Measurements from ENCODE around the gene CRACR2A. TPM values are rescaled to one million over a fixed set of nuclear protein-coding genes. Genes with fewer than 3 reads are reported as not detected.

Gene CRACR2A
- total and polyA plus RNA-seq, 5 experiments from 2014 or later, result 7.7 to 26.3 (median 17.2) TPM

GRCh38 chr12:3583656-3584334 lies 169.1 kb downstream of the CRACR2A start:
- DNase-seq (peak in 1 of 10 donors; percentile 44), ATAC-seq (no peak)
- H3K27me3 Mint-ChIP-seq, result peaks cover 0 to 16% (median 10%) of the 10 kb centered on the region in 5 donors
- peaks cover 0 to 6% (median 0%) of the 10 kb centered on the region in 3 donors for H3K36me3 Mint-ChIP-seq
- no peak overlapping the region for H3K4me3 Mint-ChIP-seq
- H3K27ac Mint-ChIP-seq, result peak overlapping the region in 1 of 10 donors; percentile 4
- H3K9me3 Mint-ChIP-seq, result peaks cover 0 to 15% (median 4%) of the 10 kb centered on the region in 9 donors
- H3K4me1 Mint-ChIP-seq, result no peaks in the 10 kb centered on the region
- POLR2A ChIA-PET, result no interaction called here

GRCh38 chr12:3580094-3580749 lies 172.7 kb downstream of the CRACR2A start:
- Mint-ChIP-seq H3K36me3 (peaks cover 0 to 6% (median 0%) of the 10 kb centered on the region in 3 donors), H3K4me1 (no peaks in the 10 kb centered on the region), H3K9me3 (peaks cover 0 to 15% (median 4%) of the 10 kb centered on the region in 9 donors), H3K27me3 (peaks cover 2 to 18% (median 3%) of the 10 kb centered on the region in 5 donors), H3K4me3 (no peak overlapping the region), H3K27ac (no peak overlapping the region)
- DNase-seq (peak in 1 of 10 donors; percentile 7), ATAC-seq (no peak)
- POLR2A ChIA-PET, result no interaction called here

GRCh38 chr12:3579446-3580093 lies 173.3 kb downstream of the CRACR2A start:
- H3K4me3 Mint-ChIP-seq, result no peak overlapping the region
- peaks cover 0 to 13% (median 0%) of the 10 kb centered on the region in 9 donors for H3K9me3 Mint-ChIP-seq
- peaks cover 0 to 6% (median 0%) of the 10 kb centered on the region in 3 donors for H3K36me3 Mint-ChIP-seq
- ATAC-seq (no peak), DNase-seq (peak in 1 of 10 donors; percentile 36)
- H3K27me3 Mint-ChIP-seq, result peaks cover 0 to 18% (median 1%) of the 10 kb centered on the region in 5 donors
- H3K27ac Mint-ChIP-seq, result no peak overlapping the region
- POLR2A ChIA-PET, result no interaction called here
- no peaks in the 10 kb centered on the region for H3K4me1 Mint-ChIP-seq

GRCh38 chr12:3578557-3578956 lies 174.4 kb downstream of the CRACR2A start:
- peaks cover 0 to 3% (median 0%) of the 10 kb centered on the region in 9 donors for H3K9me3 Mint-ChIP-seq
- no peak for ATAC-seq

GRCh38 chr12:3576891-3577290 lies 176.0 kb downstream of the CRACR2A start:
- no peak for ATAC-seq
- Mint-ChIP-seq H3K4me1 (no peaks in the 10 kb centered on the region), H3K9me3 (no peaks in the 10 kb centered on the region), H3K27me3 (peaks cover 0 to 14% (median 2%) of the 10 kb centered on the region in 5 donors), H3K36me3 (no peaks in the 10 kb centered on the region), H3K4me3 (no peak overlapping the region), H3K27ac (no peak overlapping the region)
- POLR2A ChIA-PET, result no interaction called here
- peak in 1 of 10 donors; percentile 50 for DNase-seq

More at GRCh38 chr12:3578557-3578956, 174.4 kb downstream of the CRACR2A start:
- no peak overlapping the region for H3K27ac Mint-ChIP-seq
- H3K36me3 Mint-ChIP-seq, result no peaks in the 10 kb centered on the region
- H3K4me3 Mint-ChIP-seq, result no peak overlapping the region
- POLR2A ChIA-PET, result no interaction called here
- no peaks in the 10 kb centered on the region for H3K4me1 Mint-ChIP-seq
- DNase-seq, result no peak
- peaks cover 0 to 15% (median 1%) of the 10 kb centered on the region in 5 donors for H3K27me3 Mint-ChIP-seq

GRCh38 chr12:3574986-3575385 lies 177.9 kb downstream of the CRACR2A start:
- ATAC-seq, result no peak
- H3K27ac Mint-ChIP-seq, result no peak overlapping the region
- H3K27me3 Mint-ChIP-seq, result peaks cover 0 to 11% (median 2%) of the 10 kb centered on the region in 5 donors

GRCh38 chr12:3572560-3572959 lies 180.3 kb downstream of the CRACR2A start:
- Mint-ChIP-seq H3K4me1 (no peaks in the 10 kb centered on the region), H3K4me3 (no peak overlapping the region), H3K36me3 (no peaks in the 10 kb centered on the region), H3K27me3 (peaks cover 0 to 11% (median 4%) of the 10 kb centered on the region in 5 donors), H3K27ac (no peak overlapping the region), H3K9me3 (no peaks in the 10 kb centered on the region)
- DNase-seq, result no peak
- ATAC-seq, result no peak
- POLR2A ChIA-PET, result no interaction called here

More at GRCh38 chr12:3574986-3575385, 177.9 kb downstream of the CRACR2A start:
- H3K4me3 Mint-ChIP-seq, result no peak overlapping the region
- no peaks in the 10 kb centered on the region for H3K9me3 Mint-ChIP-seq
- no peak for DNase-seq
- POLR2A ChIA-PET, result no interaction called here
- H3K4me1 Mint-ChIP-seq, result no peaks in the 10 kb centered on the region
- H3K36me3 Mint-ChIP-seq, result no peaks in the 10 kb centered on the region

- H3K27me3 Mint-ChIP-seq, result peaks cover 0 to 9% (median 4%) of the 10 kb centered on the region in 5 donors
- H3K4me3 Mint-ChIP-seq, result no peak overlapping the region
- H3K9me3 Mint-ChIP-seq, result no peaks in the 10 kb centered on the region
- H3K36me3 Mint-ChIP-seq, result no peaks in the 10 kb centered on the region
- ATAC-seq, result no peak
- DNase-seq, result no peak
- POLR2A ChIA-PET, result no interaction called here
- no peak overlapping the region for H3K27ac Mint-ChIP-seq
- no peaks in the 10 kb centered on the region for H3K4me1 Mint-ChIP-seq
Observed at GRCh38 chr12:3571724-3572123, 181.2 kb downstream of the CRACR2A start.

- POLR2A ChIA-PET, result no interaction called here
- no peaks in the 10 kb centered on the region for H3K36me3 Mint-ChIP-seq
- H3K27me3 Mint-ChIP-seq, result peaks cover 0 to 6% (median 4%) of the 10 kb centered on the region in 5 donors
- no peak for ATAC-seq
- H3K27ac Mint-ChIP-seq, result no peak overlapping the region
- peak in 1 of 10 donors; percentile 27 for DNase-seq
- H3K4me1 Mint-ChIP-seq, result no peaks in the 10 kb centered on the region
- H3K9me3 Mint-ChIP-seq, result no peaks in the 10 kb centered on the region
- H3K4me3 Mint-ChIP-seq, result no peak overlapping the region
Observed at GRCh38 chr12:3571323-3571722, 181.6 kb downstream of the CRACR2A start.

- Mint-ChIP-seq H3K9me3 (no peaks in the 10 kb centered on the region), H3K27me3 (peaks cover 0 to 4% (median 3%) of the 10 kb centered on the region in 5 donors), H3K36me3 (no peaks in the 10 kb centered on the region), H3K27ac (no peak overlapping the region), H3K4me3 (no peak overlapping the region), H3K4me1 (no peaks in the 10 kb centered on the region)
- DNase-seq, result peak in 1 of 10 donors; percentile 26
- no peak for ATAC-seq
- POLR2A ChIA-PET, result no interaction called here
Observed at GRCh38 chr12:3568695-3569094, 184.2 kb downstream of the CRACR2A start.

GRCh38 chr12:3565985-3566384 lies 186.9 kb downstream of the CRACR2A start:
- no peaks in the 10 kb centered on the region for H3K4me1 Mint-ChIP-seq
- no peak for DNase-seq
- peaks cover 0 to 4% (median 3%) of the 10 kb centered on the region in 5 donors for H3K27me3 Mint-ChIP-seq
- H3K27ac Mint-ChIP-seq, result no peak overlapping the region
- ATAC-seq, result no peak
- H3K36me3 Mint-ChIP-seq, result no peaks in the 10 kb centered on the region
- POLR2A ChIA-PET, result interaction anchor here (0.6 kb wide), 1 partner anchor 41 kb away, joined by 3 read pairs; no protein-coding TSS in a partner anchor
- no peak overlapping the region for H3K4me3 Mint-ChIP-seq
- no peaks in the 10 kb centered on the region for H3K9me3 Mint-ChIP-seq
